HTR-8/SVneo (cell line): Measurements from ENCODE around the gene LMX1A.

ENCODE experiments used
- DNase-seq: peaks from one replicate; pipeline ENCODE4 v3.0.0; 2011; ENCODE audit warnings: low spot score, mixed read lengths; ENCODE audit not compliant: insufficient read length
- FAIRE-seq: peaks from 2 replicates; lab custom pipeline; 2011; peaks lifted over from hg19 to GRCh38; lab: Jason Lieb, UNC

The LMX1A gene

GRCh38 chr1:165355977-165356811, at the start of gene LMX1A:
Gene LMX1A (minus strand): TSS chr1:165356715. CDS start chr1:165355559, 1,156 bp downstream.
- FAIRE-seq (no peak), DNase-seq (no peak)

- FAIRE-seq, result peak; percentile 44
- peak; percentile 30 for DNase-seq
These were observed 47.4 kb upstream of the LMX1A start for GRCh38 chr1:165403835-165404482.

- DNase-seq (no peak), FAIRE-seq (peak; percentile 91)
These were observed 46.1 kb upstream of the LMX1A start for GRCh38 chr1:165402517-165403111.

GRCh38 chr1:165397944-165398343, 41.4 kb upstream of the LMX1A start:
- FAIRE-seq (no peak), DNase-seq (no peak)

- FAIRE-seq, result no peak
- DNase-seq, result no peak
These were observed 39.4 kb upstream of the LMX1A start for GRCh38 chr1:165395901-165396300.

GRCh38 chr1:165395478-165395877, 39.0 kb upstream of the LMX1A start:
- DNase-seq, result no peak
- no peak for FAIRE-seq

GRCh38 chr1:165392634-165393571, 36.4 kb upstream of the LMX1A start:
- DNase-seq (peak; percentile 87), FAIRE-seq (peak; percentile 89)

- FAIRE-seq (no peak), DNase-seq (no peak)
These were observed 33.1 kb upstream of the LMX1A start for GRCh38 chr1:165389609-165390008.

GRCh38 chr1:165387961-165388360, 31.4 kb upstream of the LMX1A start:
- FAIRE-seq (no peak), DNase-seq (no peak)

- FAIRE-seq, result no peak
- DNase-seq, result no peak
These were observed 31.0 kb upstream of the LMX1A start for GRCh38 chr1:165387505-165387904.

- FAIRE-seq, result no peak
- no peak for DNase-seq
These were observed 27.3 kb upstream of the LMX1A start for GRCh38 chr1:165383599-165384405.

- FAIRE-seq (no peak), DNase-seq (no peak)
These were observed 26.6 kb upstream of the LMX1A start for GRCh38 chr1:165383067-165383466.

GRCh38 chr1:165381745-165382505, 25.4 kb upstream of the LMX1A start:
- DNase-seq (no peak), FAIRE-seq (peak; percentile 26)

GRCh38 chr1:165376811-165377311, 20.3 kb upstream of the LMX1A start:
- FAIRE-seq, result no peak
- no peak for DNase-seq

GRCh38 chr1:165376041-165376810, 19.7 kb upstream of the LMX1A start:
- no peak for DNase-seq

GRCh38 chr1:165375623-165376022, 19.1 kb upstream of the LMX1A start:
- no peak for FAIRE-seq

More at GRCh38 chr1:165376041-165376810, 19.7 kb upstream of the LMX1A start:
- no peak for FAIRE-seq

GRCh38 chr1:165371588-165372225, 15.2 kb upstream of the LMX1A start:
- DNase-seq (no peak), FAIRE-seq (no peak)

More at GRCh38 chr1:165375623-165376022, 19.1 kb upstream of the LMX1A start:
- no peak for DNase-seq
